ENCODE data around the gene LRRC57.
A peak's percentile ranks its signal among the peaks of the same experiment; 100 is the strongest.

LRRC57 gene

GRCh38 chr15:42490671-42491538 lies 57.7 kb downstream of the LRRC57 start, which contains the start of gene ZNF106:
Gene ZNF106, minus strand, starts transcription at chr15:42491141. Its CDS starts 18,852 bp downstream, at chr15:42472289.
- DNase-seq (ENCODE audit: low spot score) = peak; percentile 90

GRCh38 chr15:42490291-42490670 lies 58.3 kb downstream of the LRRC57 start:
- peak; percentile 38 for DNase-seq (ENCODE audit: low spot score)

Measured in hematopoietic multipotent progenitor cell treated with erythropoietin and hydrocortisone succinate and interleukin-3 and kit ligand, for 15 days (in vitro differentiated cells).